ENCODE data around the gene NXPE2.
A peak's percentile ranks its signal among the peaks of the same experiment; 100 is the strongest.

The NXPE2 gene

DNA sequence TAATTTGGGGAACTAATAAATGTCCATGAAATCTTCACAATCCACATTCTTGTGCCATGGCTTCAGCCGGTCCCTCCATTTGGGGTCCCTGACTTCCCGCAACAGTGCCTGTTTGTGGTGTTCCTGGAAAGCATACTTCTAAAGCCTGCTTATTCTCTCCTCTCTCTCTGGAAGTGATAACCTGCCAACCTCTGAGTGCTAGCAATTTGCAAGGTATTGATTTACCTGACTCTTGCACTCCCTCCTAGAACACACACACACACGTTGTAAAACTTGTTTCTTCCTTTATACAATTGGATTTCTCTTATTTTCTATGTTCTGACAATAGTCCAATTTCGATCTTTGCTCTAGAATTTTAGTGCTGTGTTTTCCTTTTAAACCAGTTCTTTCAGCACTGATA lies 58.5 kb downstream of the NXPE2 start:
- no peak overlapping the region for H3K4me3 ChIP-seq (ENCODE audit: low read depth, low read length)
- TF ChIP-seq, protein P1, sequence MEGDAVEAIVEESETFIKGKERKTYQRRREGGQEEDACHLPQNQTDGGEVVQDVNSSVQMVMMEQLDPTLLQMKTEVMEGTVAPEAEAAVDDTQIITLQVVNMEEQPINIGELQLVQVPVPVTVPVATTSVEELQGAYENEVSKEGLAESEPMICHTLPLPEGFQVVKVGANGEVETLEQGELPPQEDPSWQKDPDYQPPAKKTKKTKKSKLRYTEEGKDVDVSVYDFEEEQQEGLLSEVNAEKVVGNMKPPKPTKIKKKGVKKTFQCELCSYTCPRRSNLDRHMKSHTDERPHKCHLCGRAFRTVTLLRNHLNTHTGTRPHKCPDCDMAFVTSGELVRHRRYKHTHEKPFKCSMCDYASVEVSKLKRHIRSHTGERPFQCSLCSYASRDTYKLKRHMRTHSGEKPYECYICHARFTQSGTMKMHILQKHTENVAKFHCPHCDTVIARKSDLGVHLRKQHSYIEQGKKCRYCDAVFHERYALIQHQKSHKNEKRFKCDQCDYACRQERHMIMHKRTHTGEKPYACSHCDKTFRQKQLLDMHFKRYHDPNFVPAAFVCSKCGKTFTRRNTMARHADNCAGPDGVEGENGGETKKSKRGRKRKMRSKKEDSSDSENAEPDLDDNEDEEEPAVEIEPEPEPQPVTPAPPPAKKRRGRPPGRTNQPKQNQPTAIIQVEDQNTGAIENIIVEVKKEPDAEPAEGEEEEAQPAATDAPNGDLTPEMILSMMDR (IDR thresholded peaks at IDR 0.05; ENCODE audit: insufficient read depth, low read depth, low read length, missing control alignments): no peak
- DNase-seq (ENCODE audit: low read depth): no peak

DNA sequence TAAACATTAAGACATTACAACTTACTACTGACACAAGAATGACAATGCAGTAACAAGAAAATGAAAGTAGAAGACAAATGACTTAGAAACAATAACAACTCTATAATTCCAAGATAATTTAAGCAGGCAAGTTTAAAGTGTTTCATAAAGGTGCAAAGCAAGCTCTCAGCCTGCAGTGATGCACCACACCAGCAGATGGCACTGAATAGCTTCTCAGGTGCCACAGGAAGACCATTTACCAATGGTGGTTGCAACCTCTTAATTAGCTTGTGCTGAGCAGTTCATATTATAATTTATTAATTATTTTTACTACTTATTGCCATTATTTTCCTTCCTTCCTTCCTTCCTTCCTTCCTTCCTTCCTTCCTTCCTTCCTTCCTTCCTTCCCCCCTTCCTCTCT lies 60.6 kb downstream of the NXPE2 start:
- TF ChIP-seq, protein P1 (IDR thresholded peaks at IDR 0.05; ENCODE audit: insufficient read depth, low read depth, low read length, missing control alignments): peak; percentile 84
- H3K4me3 ChIP-seq (ENCODE audit: low read depth, low read length): no peak overlapping the region
- DNase-seq (ENCODE audit: low read depth): peak; percentile 67

DNA sequence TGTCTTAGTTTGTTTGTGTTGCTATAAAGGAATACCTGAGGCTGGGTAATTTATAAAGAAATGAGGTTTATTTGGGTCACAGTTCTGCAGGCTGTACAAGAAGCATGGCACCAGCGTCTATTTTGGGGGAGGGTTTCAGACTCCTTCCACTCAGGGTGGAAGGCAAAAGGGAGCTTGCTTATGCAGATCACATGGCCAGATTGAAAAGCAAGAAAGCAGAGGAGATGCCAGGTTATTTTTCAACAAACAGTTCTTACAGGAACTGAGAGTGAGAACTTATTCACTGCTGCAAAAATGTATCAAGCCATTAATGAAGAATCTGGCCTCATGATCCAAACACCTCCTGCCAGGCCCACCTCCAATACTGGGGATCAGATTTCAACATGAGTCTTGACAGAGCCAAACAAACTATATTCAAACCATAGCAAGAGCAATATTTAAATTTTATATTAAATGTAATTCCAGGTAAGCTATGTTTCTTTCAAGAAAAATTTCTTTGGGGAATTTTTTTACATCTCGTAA lies 66.9 kb downstream of the NXPE2 start:
- no peak overlapping the region for H3K4me3 ChIP-seq (ENCODE audit: low read depth, low read length)
- TF ChIP-seq, protein P1 (IDR thresholded peaks at IDR 0.05; ENCODE audit: insufficient read depth, low read depth, low read length, missing control alignments): no peak
- DNase-seq (ENCODE audit: low read depth): no peak

DNA sequence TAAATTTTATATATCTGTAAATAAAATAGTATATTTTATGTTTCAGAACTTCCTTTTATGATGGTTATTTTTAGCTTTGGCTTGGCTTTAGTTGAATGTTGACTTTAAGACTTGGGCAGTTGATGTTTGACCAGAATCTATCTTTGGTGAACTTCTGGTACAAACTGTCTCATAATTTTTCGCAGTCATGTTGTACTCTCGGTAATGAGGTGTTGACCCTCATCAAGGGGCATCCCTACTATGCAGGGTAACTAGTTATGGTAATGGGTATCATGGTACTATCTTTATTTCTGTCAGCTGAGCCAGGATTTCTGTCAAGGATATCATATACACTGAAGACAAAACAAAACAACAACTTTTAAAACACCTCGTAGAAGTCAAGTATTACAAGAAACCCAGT lies 67.7 kb downstream of the NXPE2 start:
- TF ChIP-seq, protein P1 (IDR thresholded peaks at IDR 0.05; ENCODE audit: insufficient read depth, low read depth, low read length, missing control alignments): no peak
- no peak for DNase-seq (ENCODE audit: low read depth)

More for the DNA sequence above, 67.7 kb downstream of the NXPE2 start:
- H3K4me3 ChIP-seq (ENCODE audit: low read depth, low read length): no peak overlapping the region
